GM21515 (cell line): ENCODE results near the gene EPS8.

ENCODE experiments used
- ATAC-seq: cut with Tn5 transposase; IDR thresholded peaks from one replicate; pipeline ENCODE4 v1.9.1; 2021; ENCODE audit not compliant: unreplicated experiment

EPS8 gene

GRCh38 chr12:15698377-15698871 lies 90.8 kb downstream of the EPS8 start:
- no peak for ATAC-seq

GRCh38 chr12:15697201-15697600 lies 92.0 kb downstream of the EPS8 start:
- ATAC-seq: no peak

GRCh38 chr12:15693228-15693911 lies 95.8 kb downstream of the EPS8 start:
- ATAC-seq: no peak

DNA sequence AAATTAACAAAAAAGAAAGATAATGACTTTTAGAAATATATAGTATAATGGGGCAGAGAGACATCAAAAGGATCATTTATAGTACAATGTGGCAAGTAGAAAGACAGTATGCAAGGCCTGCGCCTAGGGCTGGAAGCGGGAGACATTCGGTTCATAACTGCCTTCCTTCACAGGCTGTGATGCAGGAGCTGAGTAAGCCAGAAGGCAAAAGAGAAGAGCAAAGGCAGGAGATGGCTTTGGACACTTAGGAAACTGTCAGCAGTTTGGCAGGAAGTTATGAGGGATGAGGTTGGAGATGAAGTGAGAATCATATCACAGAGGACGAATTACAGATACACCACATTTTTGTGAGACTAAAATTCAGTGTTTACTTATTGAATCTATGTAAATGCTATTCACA lies 97.8 kb downstream of the EPS8 start:
- no peak for ATAC-seq

- no peak for ATAC-seq
Measured at GRCh38 chr12:15690320-15690719, 98.9 kb downstream of the EPS8 start.

DNA sequence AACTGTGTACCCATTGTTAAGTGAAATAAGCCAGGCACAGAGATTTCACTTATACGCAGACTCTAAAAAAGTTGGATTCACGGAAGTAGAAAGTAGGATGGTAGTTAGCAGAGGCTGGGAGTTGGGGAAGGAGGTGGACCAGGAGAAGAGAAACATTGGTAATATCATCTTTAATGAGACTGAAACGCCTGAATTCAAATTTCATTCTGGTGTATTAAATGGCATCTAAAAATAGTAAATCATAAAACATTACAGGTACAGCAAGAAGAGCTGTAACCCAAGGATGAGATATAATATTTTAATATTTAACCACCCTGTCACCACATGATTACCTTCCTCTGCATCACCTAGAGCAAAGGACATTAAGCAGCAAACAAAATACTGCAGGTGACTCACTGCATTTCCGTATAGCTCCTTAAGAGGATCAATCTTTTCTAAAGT lies 99.4 kb downstream of the EPS8 start:
- ATAC-seq: no peak

DNA sequence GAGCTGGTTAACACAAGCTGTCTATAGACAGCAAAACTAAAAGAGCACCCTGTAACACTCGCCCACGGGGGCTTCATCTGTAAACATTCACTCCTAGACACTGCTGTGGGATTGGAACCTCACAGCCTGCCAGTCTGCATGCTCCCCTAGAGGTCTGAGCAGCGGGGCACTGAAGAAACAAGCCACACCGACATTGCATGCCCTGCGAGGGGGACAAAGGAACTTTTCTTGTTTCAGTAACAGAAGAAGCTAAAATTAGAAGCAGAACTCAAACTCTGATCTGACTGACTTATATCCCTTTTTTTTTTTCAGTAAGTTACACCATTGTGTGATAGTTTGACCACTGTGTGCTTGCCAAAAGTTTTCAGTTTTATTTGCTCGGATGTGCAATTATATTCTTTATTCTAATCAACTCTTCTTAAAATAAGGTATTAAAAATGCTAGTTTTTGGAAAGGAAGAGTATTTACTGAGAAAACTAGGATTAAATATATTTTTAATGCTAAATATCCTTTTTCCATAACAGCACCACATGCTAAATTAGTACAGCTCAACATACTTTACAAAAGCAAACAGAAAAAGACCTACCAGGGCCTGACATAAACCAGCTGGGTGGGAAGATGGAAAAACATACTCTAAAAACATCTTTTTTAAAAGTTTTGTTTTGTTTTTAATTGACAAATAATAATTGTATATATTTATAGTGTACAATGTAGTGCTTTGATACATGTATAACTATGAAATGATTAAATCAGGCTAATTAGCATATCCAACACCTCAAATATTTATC lies 100.2 kb downstream of the EPS8 start:
- ATAC-seq: no peak

GRCh38 chr12:15688202-15688736 lies 100.9 kb downstream of the EPS8 start:
- peak; percentile 69 for ATAC-seq

DNA sequence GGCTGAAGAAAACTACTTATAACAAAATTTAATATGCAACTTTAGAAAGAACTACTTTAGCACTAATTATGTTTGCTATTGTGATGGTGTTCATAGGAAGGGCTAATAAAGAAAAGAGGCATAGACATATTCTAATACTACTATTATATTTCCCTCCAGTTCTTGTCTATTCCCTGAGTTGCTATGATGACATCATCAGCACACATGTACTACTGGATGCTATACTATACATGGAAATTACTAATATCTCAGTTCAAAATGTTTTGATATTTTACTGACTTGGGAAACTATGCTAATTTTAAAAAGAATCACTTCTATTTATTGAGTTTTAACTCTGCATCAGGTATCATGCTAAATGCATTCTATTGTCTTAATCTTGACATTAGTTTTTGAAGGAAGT lies 101.6 kb downstream of the EPS8 start:
- ATAC-seq: no peak

- no peak for ATAC-seq
Measured at GRCh38 chr12:15684896-15685658, 104.1 kb downstream of the EPS8 start.

DNA sequence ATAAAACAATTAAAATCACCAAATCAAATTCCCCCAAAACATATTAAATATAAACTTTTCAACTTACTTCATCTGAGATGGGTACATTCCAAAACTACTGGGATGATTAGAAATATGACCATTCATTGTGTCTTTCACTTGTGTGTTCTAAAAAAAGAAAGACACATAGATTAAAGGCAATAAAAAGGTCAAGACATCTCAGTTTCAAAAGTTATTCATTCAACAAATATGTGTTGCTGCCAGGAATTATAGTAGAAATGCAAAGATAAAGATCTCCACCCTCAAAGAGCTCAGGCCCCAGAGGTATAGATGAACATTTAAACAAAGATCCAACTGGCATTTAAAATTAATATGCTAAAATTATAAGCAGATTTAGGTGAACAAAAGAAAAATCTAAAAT lies 106.4 kb downstream of the EPS8 start:
- ATAC-seq: no peak

DNA sequence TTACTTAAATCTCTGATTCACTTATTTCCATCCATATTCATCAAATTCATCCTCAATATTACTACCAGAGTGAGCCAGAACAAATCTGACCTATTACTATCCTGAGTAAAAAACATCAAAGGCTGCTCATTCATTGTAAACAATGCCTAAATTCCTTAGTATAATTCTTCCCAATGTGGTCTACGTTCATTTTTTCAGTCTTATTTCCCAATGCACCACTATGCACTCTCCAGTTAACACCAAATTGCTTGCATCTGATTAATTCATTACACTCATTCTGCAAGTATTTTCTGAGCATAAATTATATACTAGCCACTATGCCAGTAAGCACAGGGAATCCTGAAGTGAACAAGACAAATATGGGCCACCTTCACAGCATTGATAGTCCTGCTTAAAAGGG lies 110.0 kb downstream of the EPS8 start:
- no peak for ATAC-seq

GRCh38 chr12:15677726-15678201 lies 111.4 kb downstream of the EPS8 start:
- no peak for ATAC-seq

DNA sequence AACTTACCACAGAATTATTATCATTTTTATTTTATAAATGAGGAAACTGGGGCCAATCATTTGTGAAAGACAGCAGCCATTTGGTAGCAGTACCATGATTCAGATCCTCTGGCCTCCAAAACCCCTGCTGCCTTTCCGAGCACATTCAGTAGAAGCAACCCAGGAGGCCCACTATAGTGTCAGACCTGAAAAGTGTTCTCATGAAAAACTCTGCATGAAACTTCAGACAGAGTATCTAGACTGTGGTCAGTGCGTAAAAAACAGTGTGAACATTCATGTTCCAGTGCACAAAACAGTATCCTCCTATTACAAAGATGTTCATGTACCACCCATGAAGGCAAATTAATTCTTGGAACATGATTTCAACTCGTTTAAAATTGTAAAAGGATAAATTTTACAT lies 112.0 kb downstream of the EPS8 start:
- no peak for ATAC-seq

GRCh38 chr12:15672671-15673270 lies 116.4 kb downstream of the EPS8 start:
- ATAC-seq: no peak

DNA sequence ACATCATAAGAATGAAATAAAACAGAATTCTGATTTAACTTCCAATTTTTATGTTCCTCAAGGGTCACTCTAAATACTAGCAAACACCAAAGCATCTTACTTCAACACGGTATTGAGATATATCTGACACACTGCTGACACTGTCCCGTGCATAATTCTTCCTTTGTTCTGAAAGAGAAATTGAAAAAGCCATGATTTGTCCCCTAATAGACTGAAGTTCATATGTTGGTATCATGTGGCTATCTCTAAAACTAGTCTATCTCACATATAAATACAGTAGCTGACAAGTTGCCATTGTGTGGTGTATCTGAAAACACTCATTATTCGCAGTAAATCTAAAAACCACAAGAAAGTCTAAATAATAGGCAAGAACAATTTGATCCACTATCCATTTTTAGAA lies 118.4 kb downstream of the EPS8 start:
- no peak for ATAC-seq

DNA sequence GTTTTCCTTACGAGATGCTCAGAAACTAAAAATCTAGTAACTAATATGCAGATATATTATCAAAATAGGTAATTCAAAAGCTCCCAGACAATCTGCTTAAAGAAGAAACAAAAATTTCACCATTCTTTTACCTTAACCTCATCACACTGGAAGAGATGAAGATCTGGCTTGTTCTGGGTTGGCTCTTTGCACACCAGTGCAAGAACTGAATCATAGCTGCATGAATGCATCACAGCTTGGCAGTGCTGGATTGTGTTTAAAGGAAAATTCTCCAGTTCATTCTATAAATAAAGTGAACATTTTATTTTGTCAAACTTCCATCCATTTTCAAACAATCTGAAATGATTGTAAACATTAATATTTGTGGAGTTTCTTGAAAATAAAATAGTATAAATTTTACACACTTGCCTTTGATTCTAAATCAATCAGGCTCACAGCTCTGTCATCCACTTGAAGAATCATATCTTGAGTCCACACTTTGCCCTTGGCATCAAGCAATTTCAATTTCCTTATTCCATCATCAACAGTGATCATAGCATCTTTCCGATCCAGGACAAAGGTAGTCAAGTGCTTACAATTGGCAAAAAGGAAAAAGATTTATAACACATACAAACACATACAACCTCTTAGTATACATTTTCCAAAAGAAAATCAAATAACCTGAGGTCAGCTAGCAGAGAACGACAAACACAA lies 119.8 kb downstream of the EPS8 start:
- no peak for ATAC-seq

GRCh38 chr12:15664491-15664890 lies 124.7 kb downstream of the EPS8 start:
- no peak for ATAC-seq

DNA sequence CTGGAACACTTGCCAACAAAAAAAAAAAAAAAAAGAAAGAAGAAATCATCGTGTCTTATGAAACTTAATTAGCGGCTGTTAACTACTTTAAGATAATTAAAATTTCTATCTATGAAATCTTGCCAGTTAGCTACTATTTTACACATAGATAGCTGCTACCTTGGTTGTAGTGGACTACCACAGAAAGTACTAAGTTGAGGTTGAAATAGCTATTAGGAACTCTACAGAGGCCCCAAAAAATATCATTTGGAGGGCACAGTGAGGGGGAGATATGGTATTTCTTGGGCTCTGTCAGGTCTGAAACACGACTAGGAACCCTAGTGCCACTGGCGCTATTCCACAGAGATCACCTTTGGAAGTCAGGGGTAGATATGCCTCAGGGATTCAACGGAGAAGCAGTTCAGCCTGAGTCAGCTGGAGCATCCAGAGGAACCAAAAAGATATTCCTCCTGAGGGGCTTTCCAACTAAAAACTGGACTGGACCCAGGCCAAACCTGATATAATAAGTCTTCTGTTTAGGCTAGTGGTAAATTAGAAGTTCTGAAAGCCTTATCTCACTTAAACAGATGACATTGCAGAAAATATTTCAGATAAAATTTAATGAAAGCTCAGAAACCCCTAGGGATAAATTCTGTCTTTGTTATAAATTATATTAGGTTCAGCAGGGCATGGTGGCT lies 126.1 kb downstream of the EPS8 start:
- no peak for ATAC-seq
